ENCODE data around the gene RBM15B.

RBM15B gene, protein sequence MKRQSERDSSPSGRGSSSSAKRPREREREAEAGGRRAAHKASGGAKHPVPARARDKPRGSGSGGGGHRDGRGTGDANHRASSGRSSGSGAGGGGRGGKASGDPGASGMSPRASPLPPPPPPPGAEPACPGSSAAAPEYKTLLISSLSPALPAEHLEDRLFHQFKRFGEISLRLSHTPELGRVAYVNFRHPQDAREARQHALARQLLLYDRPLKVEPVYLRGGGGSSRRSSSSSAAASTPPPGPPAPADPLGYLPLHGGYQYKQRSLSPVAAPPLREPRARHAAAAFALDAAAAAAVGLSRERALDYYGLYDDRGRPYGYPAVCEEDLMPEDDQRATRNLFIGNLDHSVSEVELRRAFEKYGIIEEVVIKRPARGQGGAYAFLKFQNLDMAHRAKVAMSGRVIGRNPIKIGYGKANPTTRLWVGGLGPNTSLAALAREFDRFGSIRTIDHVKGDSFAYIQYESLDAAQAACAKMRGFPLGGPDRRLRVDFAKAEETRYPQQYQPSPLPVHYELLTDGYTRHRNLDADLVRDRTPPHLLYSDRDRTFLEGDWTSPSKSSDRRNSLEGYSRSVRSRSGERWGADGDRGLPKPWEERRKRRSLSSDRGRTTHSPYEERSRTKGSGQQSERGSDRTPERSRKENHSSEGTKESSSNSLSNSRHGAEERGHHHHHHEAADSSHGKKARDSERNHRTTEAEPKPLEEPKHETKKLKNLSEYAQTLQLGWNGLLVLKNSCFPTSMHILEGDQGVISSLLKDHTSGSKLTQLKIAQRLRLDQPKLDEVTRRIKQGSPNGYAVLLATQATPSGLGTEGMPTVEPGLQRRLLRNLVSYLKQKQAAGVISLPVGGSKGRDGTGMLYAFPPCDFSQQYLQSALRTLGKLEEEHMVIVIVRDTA

DNA sequence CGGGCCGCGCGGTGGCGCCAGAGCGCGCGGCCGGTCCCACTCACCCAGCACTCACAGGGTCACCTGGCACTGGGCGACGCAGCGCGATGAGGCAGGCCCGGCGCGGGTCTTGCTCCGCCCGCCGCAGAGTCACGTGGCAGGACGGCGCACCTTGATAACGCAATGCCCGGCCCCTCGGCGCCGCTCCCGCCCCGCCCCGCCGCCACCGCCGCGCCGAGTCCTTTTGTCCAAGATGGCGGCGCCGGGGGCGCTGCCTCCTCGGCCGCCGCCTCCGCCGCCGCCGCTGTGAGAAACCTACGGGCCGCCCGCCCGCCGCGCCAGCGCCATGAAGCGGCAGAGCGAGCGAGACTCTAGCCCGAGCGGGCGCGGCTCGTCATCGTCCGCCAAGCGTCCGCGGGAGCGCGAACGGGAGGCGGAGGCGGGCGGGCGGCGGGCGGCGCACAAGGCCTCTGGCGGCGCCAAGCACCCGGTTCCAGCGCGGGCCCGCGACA, at the start of gene RBM15B:
Gene RBM15B, plus strand, starts transcription at position 211 of the 491 bp plus-strand sequence. Its CDS starts 115 bp downstream, at position 326.
- DNase-seq, result peak; percentile 95

DNA sequence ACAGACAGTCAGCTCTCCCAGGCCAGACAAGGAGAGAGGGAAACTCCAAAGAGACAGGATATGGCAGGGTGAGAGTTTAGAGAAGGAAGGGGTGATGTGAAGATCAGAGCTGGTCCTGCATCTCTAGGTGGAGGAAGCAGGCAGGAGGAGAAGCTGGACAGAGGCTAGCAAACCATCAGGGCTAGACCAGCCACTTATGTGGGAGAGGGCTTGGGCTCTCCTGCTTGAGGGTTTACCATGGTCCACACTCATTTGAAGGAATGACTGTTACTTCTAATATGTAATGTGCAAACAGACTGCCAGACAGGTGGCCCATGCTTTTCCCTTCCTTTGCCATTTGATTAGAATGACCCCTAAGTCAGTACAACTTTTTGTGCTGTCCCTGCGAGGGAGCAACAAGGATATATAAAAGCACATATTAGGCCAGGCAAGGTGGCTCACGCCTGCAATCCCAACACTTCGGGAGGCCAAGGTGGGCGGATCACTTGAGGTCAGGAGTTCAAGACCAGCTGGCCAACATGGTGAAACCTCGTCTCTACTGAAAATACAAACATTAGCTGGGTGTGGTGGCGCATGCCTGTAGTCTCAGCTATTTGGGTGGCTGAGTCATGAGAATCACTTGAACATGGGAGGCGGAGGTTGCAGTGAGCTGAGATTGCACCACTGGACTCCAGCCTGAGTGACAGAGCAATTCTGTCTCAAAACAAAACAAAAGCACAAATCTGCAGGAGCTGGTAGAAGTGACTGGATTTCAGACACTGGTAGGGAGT, 47.0 kb upstream of the RBM15B start:
- no peak for DNase-seq

DNA sequence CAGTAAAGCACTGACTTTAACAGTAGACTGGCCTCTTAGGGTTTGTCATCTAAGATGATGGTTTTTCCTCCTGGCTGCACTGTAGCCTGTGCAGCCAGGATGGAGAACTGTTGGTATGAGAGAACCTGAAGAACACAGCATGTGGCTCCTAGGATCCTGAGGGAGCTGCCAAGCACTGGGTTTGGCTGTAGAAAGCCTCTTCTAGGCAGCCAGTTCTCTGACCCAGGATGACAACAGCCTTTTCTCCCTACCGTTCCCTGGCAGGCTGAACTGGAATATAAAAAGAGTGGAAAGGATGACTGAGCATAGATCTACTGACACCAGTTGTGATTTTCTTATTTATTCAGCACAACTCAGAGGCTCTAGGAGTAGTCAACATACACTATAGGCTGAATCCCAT, 40.3 kb upstream of the RBM15B start:
- no peak for DNase-seq

DNA sequence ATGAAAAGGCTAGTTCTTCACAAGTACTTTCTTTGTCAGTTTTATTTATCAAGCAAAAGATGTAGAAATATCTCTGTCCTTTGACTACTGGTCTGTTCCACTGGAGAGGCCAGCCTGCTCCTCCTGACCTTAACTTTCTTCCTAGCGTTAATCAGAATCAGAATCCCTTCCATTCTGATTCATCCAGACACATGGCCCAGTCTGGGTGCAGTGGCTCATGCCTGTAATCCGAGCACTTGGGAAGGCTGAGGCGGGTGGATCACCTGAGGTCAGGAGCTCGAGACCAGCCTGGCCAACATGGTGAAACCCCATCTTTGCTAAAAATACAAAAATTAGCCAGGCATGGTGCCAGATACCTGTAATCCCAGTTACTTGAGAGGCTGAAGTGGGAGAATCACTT, 38.0 kb upstream of the RBM15B start:
- DNase-seq, result no peak

DNA sequence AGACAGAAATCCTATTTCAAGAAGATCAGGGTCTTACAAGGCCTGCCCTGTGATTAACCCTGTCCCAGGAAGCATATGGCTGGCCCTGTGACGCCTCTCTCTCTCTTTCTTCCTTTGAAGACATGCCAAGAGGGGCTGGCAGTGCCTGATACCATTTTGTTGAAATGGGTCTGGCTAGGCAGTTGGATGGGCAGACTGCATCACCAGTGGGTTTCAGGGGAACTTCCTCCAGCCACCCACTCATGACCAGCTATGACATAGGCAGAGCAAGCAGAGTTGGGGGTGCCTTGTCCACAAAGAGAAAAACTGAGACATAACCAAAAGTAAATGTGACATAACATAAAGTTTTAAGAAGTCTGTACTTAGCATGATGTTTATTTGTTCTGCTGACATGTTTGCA, 37.4 kb upstream of the RBM15B start:
- DNase-seq, result no peak

DNA sequence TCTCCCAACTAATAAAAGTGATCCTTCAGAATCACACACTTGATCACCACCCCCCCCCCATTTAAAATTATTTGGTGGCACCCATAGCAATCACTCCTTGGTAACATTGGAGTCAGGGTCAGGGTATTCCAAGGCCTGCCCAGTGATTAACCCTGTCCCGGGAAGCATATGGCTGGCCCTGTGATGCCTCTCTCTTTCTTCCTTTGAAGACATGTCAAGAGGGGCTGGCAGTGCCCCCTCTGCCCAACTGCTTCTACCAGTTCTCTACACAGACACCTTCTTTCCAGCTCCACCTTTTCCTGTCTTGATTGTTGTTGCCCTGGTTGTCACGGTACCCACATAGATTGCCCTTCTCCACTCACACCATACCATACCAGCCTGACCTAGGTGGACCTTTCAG, 36.9 kb upstream of the RBM15B start:
- DNase-seq, result no peak

DNA sequence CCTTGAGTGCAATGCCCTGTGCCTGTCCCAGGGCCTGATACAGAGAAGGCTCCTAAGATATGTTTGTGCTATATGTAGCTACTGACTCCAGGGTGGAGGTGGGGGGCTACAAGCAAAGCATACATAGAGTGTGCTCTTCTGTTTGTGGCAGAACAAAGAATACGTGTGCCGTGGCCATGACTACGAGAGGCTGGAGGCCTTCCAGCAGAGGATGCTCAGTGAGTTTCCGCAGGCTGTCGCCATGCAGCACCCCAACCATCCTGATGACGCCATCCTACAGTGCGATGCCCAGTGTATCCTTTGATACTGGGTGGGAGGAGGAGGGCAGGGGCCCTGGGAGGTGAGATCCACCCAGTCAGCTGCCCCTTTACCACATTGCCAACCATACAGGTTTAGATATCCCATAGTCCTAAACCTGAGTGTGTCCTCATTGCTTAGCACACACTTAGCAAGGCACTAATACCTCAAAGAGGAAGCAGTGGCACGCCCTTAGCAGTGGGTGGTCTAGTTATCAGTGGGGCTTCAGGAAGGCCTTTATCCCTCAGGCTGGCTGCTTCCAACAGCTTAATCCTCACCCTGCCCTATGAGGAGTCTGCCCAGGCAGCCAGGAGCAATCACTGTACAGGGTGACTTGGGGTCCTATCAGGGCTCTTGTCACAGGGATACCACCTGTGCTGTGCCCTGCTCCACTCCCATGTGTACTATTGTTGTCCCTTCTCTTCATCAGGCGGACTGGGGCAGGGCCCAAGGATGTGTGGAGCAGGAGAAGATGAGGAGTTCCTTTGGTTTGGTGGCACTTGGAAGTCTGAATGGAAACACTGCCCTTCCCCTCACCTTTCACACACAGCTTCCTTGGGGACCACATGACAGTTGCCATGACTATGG, 36.1 kb upstream of the RBM15B start:
- DNase-seq, result no peak

DNA sequence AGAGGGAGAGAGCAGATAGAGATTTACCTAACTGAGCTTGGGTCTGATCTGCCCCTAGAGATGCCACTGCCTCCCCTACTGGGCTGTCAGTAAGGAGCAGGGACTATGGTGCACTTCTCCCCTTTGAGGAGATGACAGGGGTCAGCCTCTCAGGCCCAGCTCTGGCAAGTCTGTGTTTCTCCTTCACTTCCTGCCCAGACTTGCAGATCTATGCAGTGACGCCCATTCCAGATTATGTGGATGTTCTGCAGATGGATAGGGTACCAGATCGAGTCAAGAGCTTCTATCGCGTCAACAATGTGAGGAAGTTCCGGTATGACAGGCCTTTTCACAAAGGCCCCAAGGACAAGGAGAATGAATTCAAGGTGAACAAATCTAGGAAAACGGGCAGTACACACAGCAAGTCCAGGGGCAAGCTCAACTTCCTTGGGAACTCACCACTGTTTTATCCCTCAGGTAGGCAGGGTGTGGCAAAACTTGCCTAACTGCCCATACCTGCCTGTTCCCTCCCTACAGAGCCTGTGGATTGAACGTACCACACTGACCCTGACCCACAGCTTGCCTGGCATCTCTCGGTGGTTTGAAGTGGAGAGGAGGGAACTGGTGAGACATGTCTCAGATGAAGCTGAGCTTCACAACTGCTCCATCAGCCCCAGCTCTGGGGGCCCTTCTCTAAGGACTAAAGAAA, 35.0 kb upstream of the RBM15B start:
- DNase-seq, result no peak

DNA sequence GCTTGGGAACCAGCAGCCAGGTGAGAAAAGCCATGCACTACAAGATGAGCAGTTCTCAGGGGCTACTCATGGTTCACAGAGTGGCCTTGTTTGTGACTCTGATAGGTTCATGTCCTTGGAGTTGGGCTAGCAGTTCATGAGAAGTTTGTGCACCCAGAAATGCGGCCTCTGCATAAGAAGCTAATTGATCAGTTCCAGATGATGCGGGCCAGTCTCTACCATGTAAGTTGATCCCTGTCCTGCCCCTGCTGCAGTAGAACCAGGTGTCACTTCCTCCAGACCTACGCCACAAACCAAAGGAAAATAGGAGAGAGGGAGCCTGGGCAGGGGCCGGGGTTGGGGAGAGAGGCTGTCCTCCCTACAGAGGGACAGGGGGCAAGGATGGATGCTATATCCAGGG, 33.2 kb upstream of the RBM15B start:
- DNase-seq, result no peak

DNA sequence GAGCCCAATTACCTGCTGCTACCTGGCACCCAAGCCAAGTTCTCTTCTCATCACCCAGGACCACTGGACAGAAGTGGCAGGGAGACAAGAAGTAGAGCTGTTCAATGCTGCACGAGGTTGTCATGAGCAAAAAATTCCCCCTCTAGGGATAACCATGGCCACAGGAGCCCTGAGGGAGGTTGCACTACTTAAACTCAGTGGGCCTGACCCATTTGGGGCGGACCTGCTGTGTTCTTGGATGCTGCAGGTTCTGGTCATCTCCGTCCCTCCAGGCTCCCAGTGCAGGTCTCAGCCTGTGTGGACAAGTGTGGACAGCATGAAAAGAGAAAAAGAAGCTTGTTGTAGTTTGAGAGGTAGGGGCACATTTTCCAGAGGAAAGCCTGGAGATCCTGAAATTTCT, 32.1 kb upstream of the RBM15B start:
- no peak for DNase-seq

DNA sequence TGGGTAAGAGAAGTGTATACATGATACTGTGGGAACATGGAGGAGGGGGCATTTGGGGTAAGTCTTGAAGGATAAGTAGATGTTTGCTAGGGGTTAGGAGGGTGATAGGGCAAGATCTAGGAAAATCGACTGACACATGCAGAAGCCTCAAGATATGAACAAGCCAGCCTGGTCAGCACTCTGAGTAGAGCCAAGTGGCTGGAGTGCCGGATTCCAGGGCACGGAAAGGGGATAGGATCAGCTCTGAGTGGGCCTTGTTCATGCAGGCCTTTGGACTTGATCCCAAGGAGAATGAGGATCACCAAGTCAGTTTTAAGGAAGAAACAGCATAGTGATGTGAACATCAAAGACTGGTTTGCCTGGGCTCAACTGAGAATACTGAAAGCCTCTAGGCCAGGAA, 30.3 kb upstream of the RBM15B start:
- no peak for DNase-seq

DNA sequence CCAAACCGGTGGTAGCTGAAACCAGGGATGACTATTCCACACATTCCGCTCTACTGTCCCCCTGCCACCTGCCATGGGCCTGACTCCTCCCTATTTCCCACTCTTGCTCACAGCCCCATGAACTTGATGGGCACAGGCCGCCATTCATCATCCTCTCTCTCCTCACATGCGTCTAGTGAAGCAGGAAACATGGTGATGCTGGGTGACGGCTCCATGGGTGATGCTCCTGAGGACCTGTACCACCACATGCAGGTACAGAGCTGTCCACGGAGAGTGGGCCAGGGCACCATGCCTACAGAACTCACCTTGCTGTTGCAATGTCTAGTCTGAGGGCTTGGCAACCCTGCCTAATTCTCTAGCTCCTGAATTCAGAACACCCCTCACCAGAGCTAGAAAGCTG, 29.3 kb upstream of the RBM15B start:
- DNase-seq, result no peak

DNA sequence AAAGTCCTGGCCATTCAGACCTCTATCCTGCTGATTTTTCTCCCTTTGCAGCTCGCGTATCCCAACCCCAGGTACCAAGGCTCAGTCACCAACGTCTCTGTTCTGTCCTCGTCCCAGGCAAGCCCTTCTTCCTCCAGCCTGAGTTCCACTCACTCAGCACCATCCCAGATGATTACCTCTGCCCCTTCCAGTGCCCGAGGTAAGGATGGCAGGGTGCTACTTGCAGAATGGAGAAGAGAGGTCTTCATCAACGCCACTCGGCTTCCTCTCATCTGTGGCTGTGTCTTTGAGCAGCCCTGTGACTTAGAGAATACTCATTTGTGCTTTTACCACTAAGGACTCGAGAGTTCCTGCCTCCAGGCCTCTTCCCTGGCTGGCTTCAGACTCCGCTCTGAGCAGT, 28.6 kb upstream of the RBM15B start:
- no peak for DNase-seq

DNA sequence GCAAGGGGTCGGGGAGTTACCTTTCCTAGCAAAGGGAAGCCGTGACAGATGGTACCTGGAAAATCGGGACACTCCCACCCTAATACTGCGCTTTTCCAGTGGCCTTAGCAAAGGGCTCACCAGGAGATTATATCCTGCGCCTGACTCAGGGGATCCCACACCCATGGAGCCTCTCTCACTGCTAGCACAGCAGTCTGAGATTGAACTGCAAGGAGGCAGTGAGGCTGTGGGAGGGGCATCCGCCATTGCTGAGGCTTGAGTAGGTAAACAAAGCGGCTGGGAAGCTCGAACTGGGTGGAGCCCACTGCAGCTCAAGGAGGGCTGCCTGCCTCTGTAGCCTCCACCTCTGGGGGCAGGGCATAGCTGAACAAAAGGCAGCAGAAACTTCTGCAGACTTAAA, 22.8 kb upstream of the RBM15B start:
- DNase-seq, result peak; percentile 21

DNA sequence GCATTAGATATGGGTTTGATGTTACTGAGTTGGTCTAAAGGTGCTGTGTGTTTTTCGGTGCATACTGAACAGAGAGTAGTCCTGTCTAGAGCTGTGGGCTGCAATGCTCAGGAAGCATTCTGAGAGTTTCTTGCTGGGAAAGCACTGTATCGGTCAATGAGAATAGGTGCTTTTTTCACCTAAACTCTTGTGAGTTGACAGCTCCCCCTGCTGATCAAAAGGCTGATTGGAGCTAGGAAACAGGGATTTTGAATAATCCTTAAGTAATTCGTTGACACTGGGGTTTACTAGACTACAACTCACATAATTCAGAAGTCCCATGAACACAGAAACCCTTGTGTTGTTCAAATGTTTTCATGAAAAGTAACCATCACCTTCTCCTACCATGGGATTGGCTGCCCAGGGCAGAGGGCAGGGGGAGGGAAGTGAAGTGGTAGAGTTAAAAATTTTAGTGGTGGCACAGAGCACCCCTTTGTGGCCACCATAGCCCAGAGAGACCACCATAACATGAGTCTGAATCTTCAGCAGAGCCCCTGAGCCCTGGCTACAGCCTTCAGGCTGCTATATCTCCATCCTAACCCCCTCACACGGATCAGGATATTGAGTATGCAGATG, 19.0 kb upstream of the RBM15B start:
- DNase-seq, result peak; percentile 64

DNA sequence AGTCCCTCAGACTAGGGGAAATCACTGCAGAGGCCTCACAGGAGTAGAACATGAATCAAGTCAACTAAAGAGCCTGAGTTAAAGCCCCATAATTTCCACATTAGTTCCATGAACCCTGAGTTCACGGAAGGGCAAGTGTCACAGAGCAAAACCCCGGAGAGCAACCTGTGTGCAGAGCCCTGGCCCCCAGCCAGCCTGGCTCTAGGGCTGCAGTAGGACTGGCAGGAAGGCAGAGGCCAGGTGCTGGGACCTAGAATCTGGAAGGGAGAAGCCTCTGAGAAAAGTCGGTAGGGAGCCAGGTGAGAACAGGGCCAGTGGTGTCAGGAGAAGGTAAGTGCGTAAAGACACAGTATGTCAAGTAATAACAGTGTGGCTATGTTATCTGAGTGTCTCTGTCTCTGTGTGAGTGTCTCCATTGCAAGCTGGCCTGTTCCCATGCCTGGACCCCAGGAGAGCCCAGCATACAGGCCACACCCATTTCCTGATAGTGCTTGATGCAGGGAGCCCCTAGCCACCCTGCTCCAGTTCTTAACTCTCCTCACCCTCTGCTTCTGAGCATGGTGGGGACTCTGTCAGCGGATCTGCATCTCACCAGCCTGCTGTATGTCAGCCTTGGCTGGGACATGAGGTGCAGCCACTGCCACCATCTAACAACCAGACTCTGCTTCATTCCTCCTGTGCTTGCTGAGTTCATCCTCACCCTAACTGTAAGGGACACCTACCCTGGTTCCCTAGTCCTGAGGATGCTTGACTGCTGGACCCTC, 17.2 kb upstream of the RBM15B start:
- no peak for DNase-seq

DNA sequence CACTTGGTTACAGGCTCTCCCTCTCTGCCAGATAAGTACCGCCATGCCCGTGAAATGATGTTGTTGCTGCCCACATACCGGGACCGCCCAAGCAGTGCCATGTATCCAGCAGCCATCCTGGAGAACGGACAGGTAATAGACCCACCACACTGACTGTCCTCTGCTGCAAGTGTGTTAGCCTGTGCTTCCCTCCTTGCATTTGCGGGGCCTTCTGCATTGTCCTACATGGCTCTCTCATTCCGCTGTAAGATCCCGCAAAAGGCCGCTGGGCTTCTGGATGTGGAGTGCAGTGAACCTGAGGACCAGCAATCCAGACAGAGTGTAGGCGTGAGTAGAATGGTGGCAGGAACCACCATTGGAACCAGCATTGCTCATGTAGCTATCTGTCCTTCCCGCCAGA, 16.6 kb upstream of the RBM15B start:
- DNase-seq, result no peak

DNA sequence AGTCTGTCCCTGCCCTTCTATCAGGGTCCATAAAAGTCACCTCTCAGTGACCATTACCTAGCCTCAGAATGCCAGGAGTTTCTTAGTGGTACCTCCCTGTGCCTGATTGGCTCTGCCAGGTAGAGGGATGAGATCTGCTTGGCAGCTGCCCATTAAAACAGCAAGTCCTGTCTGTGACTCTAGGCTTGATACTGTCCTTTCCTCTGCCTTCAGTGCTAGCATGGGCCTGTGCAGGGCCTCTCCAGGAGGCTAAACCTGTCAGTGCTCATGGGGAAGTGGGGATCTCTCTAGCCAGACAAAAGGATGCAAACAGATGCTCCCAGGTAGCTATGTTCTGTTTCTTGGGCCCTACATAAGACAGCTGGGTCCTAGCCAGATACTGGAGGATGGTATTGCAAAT, 15.9 kb upstream of the RBM15B start:
- DNase-seq, result no peak

DNA sequence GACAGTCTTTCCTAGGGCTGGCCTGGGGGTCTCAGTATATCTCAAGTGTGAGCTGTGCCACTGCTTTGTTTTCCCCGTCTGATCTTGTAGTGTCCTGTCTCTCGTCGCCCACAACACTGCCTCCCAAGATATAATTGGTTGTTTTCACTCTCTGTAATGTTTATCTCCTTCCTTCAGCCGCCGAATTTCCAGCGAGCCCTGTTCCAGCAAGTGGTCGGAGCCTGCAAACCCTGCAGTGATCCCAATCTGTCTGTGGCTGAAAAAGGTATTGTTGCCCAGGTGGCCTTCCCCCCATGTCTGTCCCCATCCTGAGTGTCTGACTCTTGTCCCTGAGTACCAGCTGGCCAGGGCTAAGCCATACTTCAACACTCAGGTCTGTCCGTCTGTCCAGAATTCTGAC, 15.5 kb upstream of the RBM15B start:
- DNase-seq, result no peak

DNA sequence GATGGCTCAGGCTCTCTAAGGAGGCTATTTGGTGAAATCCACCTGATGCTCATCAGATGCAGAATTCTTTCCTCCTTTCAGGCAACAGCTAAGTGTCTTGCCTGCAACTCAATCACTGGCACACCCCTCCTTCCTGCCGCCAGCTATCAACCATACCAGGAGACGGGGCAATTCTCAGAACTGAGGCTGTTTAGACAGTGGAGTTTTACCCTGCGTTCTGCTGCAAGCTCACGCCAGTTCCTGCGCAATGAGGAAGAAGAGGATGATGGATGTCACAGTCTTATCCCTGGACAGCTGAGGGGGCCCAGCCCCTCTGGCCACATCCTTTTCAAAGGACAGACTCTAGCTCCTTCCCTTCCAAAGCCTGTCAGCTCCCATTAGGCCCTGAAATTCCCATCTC, 13.0 kb upstream of the RBM15B start:
- no peak for DNase-seq

Measured in NCI-H69 (cell line).